H9 (cell line): ENCODE data around the gene VAV1. TPM values are rescaled to one million over a fixed set of nuclear protein-coding genes. Genes with fewer than 3 reads are reported as not detected.

Experiments used
- DNase-seq: peaks from one replicate; pipeline ENCODE4 v3.0.0-alpha.2; 2017
- H2AFZ ChIP-seq: one replicate; pipeline ENCODE4 v1.6.1; 2013; ENCODE audit warnings: mild to moderate bottlenecking, low read length, control low read depth, moderate library complexity
- H2AK5ac ChIP-seq: 2 replicates; pipeline ENCODE4 v1.6.1; 2013; ENCODE audit warnings: low read length, control low read depth, mixed read lengths; ENCODE audit not compliant: insufficient read length
- H2BK120ac ChIP-seq: one replicate; pipeline ENCODE4 v1.6.1; 2013; ENCODE audit warnings: low read depth, mild to moderate bottlenecking, low read length, control low read depth, inconsistent platforms; ENCODE audit not compliant: poor library complexity, severe bottlenecking
- H2BK12ac ChIP-seq: 2 replicates; pipeline ENCODE4 v1.6.1; 2013; ENCODE audit warnings: low read length, control low read depth, mixed read lengths, low read depth; ENCODE audit not compliant: insufficient read length
- H2BK15ac ChIP-seq: 2 replicates; pipeline ENCODE4 v1.6.1; 2013; ENCODE audit warnings: low read depth, low read length, control low read depth
- H2BK20ac ChIP-seq: one replicate; pipeline ENCODE4 v1.6.1; 2013; ENCODE audit warnings: low read depth, mild to moderate bottlenecking, low read length, control low read depth, inconsistent platforms; ENCODE audit not compliant: poor library complexity, severe bottlenecking
- H2BK5ac ChIP-seq: 2 replicates; pipeline ENCODE4 v1.6.1; 2013; ENCODE audit warnings: low read length, control low read depth, mixed read lengths; ENCODE audit not compliant: insufficient read length
- H3K14ac ChIP-seq: 2 replicates; pipeline ENCODE4 v1.6.1; 2013; ENCODE audit warnings: low read length, control low read depth; ENCODE audit not compliant: insufficient read depth
- H3K18ac ChIP-seq: 2 replicates; pipeline ENCODE4 v1.6.1; 2013; ENCODE audit warnings: low read depth, mild to moderate bottlenecking, mixed read lengths, low read length, control low read depth; ENCODE audit not compliant: insufficient read length
- H3K23ac ChIP-seq: 2 replicates; pipeline ENCODE4 v1.6.1; 2013; ENCODE audit warnings: low read length, control low read depth, mixed read lengths, low read depth; ENCODE audit not compliant: insufficient read length
- H3K23me2 ChIP-seq: 2 replicates; pipeline ENCODE4 v1.6.1; 2013; ENCODE audit warnings: low read depth, mild to moderate bottlenecking, mixed read lengths, low read length, control low read depth; ENCODE audit not compliant: insufficient read length, poor library complexity, severe bottlenecking
- H3K27ac ChIP-seq: 2 replicates; pipeline ENCODE4 v1.5.1; 2013; ENCODE audit warnings: low read length, control low read depth, mixed read lengths, low read depth; ENCODE audit not compliant: insufficient read length
- H3K27me3 ChIP-seq: 2 replicates; pipeline ENCODE4 v1.6.1; 2013; ENCODE audit warnings: low read length, control low read depth, inconsistent platforms; ENCODE audit not compliant: insufficient read depth
- H3K4ac ChIP-seq: 2 replicates; pipeline ENCODE4 v1.6.1; 2013; ENCODE audit warnings: low read depth, mild to moderate bottlenecking, control low read depth, inconsistent platforms, low read length, moderate library complexity
- H3K4me1 ChIP-seq: 2 replicates; pipeline ENCODE4 v1.6.1; 2013; ENCODE audit warnings: low read length, control low read depth, inconsistent platforms; ENCODE audit not compliant: insufficient read depth
- H3K4me2 ChIP-seq: 2 replicates; pipeline ENCODE4 v1.6.1; 2013; ENCODE audit warnings: low read length, control low read depth, mixed read lengths; ENCODE audit not compliant: insufficient read length, insufficient read depth
- H3K56ac ChIP-seq: 2 replicates; pipeline ENCODE4 v1.6.1; 2013; ENCODE audit warnings: low read depth, mild to moderate bottlenecking, mixed read lengths, low read length, control low read depth; ENCODE audit not compliant: insufficient read length
- H3K79me1 ChIP-seq: 2 replicates; pipeline ENCODE4 v1.6.1; 2013; ENCODE audit warnings: low read depth, mild to moderate bottlenecking, moderate library complexity, low read length, control low read depth, inconsistent platforms; ENCODE audit not compliant: insufficient read depth, poor library complexity, severe bottlenecking
- H3K79me2 ChIP-seq: 2 replicates; pipeline ENCODE4 v1.6.1; 2013; ENCODE audit warnings: low read length, control low read depth, inconsistent platforms; ENCODE audit not compliant: insufficient read depth
- H3K9ac ChIP-seq: 2 replicates; pipeline ENCODE4 v1.6.1; 2013; ENCODE audit warnings: low read length, control low read depth, mixed read lengths; ENCODE audit not compliant: insufficient read length; ENCODE audit errors: extremely low read depth
- H3K9me3 ChIP-seq: one replicate; pipeline ENCODE4 v1.6.1; 2013; ENCODE audit warnings: low read depth, low read length, inconsistent platforms; ENCODE audit not compliant: control insufficient read depth
- H3T11ph ChIP-seq: one replicate; pipeline ENCODE4 v1.6.1; 2013; ENCODE audit warnings: mild to moderate bottlenecking, low read length, control low read depth, inconsistent platforms
- H4K20me1 ChIP-seq: one replicate; pipeline ENCODE4 v1.6.1; 2013; ENCODE audit not compliant: control insufficient read depth, insufficient read length, insufficient read depth
- H4K5ac ChIP-seq: 2 replicates; pipeline ENCODE4 v1.6.1; 2013; ENCODE audit warnings: low read depth, mild to moderate bottlenecking, mixed read lengths, low read length, control low read depth; ENCODE audit not compliant: insufficient read length
- H4K8ac ChIP-seq: replicated peaks from 2 replicates; pipeline ENCODE4 v1.6.1; 2013; ENCODE audit warnings: low read length, control low read depth, mixed read lengths, low read depth; ENCODE audit not compliant: insufficient read length
- H4K91ac ChIP-seq: 2 replicates; pipeline ENCODE4 v1.6.1; 2013; ENCODE audit warnings: low read depth, mild to moderate bottlenecking, moderate library complexity, mixed read lengths, low read length, control low read depth; ENCODE audit not compliant: insufficient read length
- H3K27ac Mint-ChIP-seq, 3 experiments: 2 replicates in 2 of 3; 3 replicates in 1 of 3; pipeline ENCODE4 v1.8.0; 2020 to 2021; ENCODE audit warnings: mixed read lengths in 3 of 3, mild to moderate bottlenecking in 1 of 3, moderate library complexity in 1 of 3
- H3K27me3 Mint-ChIP-seq: 2 replicates; pipeline ENCODE4 v1.8.0; 2021; ENCODE audit warnings: low read depth, mild to moderate bottlenecking, moderate library complexity, mixed read lengths
- H3K36me3 Mint-ChIP-seq, 3 experiments: 2 replicates in 2 of 3; 3 replicates in 1 of 3; pipeline ENCODE4 v1.8.0; 2020 to 2021; ENCODE audit warnings: low read depth in 3 of 3, mixed read lengths in 3 of 3; ENCODE audit not compliant: insufficient read depth in 1 of 3
- H3K4me1 Mint-ChIP-seq, 2 experiments: 2 replicates each; pipeline ENCODE4 v1.8.0; 2020; ENCODE audit warnings: mixed read lengths in 2 of 2
- H3K4me3 Mint-ChIP-seq, 2 experiments: 2 replicates in 1 of 2; 3 replicates in 1 of 2; pipeline ENCODE4 v1.8.0; 2020 to 2021; ENCODE audit warnings: mild to moderate bottlenecking in 2 of 2, mixed read lengths in 2 of 2, moderate library complexity in 1 of 2
- H3K9me3 Mint-ChIP-seq, 2 experiments: 2 replicates in 1 of 2; 3 replicates in 1 of 2; pipeline ENCODE4 v1.8.0; 2020; ENCODE audit warnings: mild to moderate bottlenecking in 2 of 2, mixed read lengths in 2 of 2, moderate library complexity in 1 of 2
- WGBS: extraction: QIAGEN DNeasy Blood & Tissue Kit; methylation state at CpG from one replicate; pipeline ENCODE4 v1.1.7; 2013; ENCODE audit warnings: missing lambda C conversion rate, low lambda C conversion rate, mixed read lengths; ENCODE audit not compliant: insufficient read length; ENCODE audit errors: extremely low coverage; 5-methylcytosine and 5-hydroxymethylcytosine counted together
- total RNA-seq: library from RNA; stranded (reverse); gene quantifications from 2 replicates; pipeline ENCODE4 v1.2.1, GENCODE V29; 2021
- TF ChIP-seq, protein P1 (sequence below): fragments of 200-600 bp; sonication (generic); conservative IDR thresholded peaks from 3 replicates; pipeline ENCODE4 v1.8.0; 2021; ENCODE audit warnings: antibody characterized with exemption, mild to moderate bottlenecking

The VAV1 gene
- total RNA-seq, 1 experiment from 2014 or later = 0.90 TPM

DNA sequence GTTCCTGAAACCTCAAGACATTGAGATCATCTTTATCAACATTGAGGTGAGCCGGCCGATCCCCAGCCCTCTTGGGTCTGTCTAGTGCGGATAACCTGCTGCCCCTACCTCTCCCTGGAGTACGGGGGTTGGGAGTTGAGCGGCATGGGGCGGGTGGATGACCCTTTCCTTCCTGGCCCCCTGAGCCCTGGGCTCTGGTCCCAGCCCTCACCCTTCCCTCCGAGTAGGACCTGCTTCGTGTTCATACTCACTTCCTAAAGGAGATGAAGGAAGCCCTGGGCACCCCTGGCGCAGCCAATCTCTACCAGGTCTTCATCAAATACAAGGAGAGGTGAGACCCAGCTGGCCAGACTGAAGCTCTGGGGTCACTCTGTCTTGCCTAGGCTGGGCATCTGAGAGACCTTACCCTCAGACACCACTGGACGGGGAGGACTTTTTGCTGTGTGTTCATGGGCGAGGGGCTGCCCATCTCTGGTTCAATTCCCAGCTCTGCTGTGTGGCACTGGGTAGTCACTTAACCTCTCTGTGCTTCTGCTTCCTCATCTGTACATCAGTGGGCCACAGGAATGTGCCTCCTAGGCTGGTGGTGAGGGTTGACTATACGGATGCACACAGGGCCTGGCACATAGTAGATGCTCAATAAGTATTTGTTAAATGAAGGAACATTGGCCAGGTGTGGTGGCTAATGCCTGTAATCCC, 52.7 kb downstream of the VAV1 start:
- no peak overlapping the region for H3K18ac ChIP-seq
- H3K27me3 ChIP-seq = no peaks in the 10 kb centered on the region
- H3K4me1 Mint-ChIP-seq = peaks cover 0 to 4% of the 10 kb centered on the region in 2 experiments; a peak in 1 of 4 replicates
- TF ChIP-seq, protein P1, sequence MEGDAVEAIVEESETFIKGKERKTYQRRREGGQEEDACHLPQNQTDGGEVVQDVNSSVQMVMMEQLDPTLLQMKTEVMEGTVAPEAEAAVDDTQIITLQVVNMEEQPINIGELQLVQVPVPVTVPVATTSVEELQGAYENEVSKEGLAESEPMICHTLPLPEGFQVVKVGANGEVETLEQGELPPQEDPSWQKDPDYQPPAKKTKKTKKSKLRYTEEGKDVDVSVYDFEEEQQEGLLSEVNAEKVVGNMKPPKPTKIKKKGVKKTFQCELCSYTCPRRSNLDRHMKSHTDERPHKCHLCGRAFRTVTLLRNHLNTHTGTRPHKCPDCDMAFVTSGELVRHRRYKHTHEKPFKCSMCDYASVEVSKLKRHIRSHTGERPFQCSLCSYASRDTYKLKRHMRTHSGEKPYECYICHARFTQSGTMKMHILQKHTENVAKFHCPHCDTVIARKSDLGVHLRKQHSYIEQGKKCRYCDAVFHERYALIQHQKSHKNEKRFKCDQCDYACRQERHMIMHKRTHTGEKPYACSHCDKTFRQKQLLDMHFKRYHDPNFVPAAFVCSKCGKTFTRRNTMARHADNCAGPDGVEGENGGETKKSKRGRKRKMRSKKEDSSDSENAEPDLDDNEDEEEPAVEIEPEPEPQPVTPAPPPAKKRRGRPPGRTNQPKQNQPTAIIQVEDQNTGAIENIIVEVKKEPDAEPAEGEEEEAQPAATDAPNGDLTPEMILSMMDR = no peak
- H2AK5ac ChIP-seq = no peak overlapping the region
- no peak overlapping the region for H3K4me3 Mint-ChIP-seq
- no peak overlapping the region for H3K14ac ChIP-seq
- H3K79me1 ChIP-seq = no peaks in the 10 kb centered on the region
- H4K8ac ChIP-seq = no peak overlapping the region
- no peak overlapping the region for H2BK20ac ChIP-seq
- H3K4me1 ChIP-seq = no peaks in the 10 kb centered on the region; the same call in 1 of the 2 replicates
- H3K9me3 ChIP-seq = no peaks in the 10 kb centered on the region
- H2BK120ac ChIP-seq = no peak overlapping the region
- no peaks in the 10 kb centered on the region for H4K20me1 ChIP-seq
- no peak overlapping the region for H4K91ac ChIP-seq
- DNase-seq = no peak
- H3K56ac ChIP-seq = no peak overlapping the region
- H2AFZ ChIP-seq = no peak overlapping the region
- H3K27me3 Mint-ChIP-seq = peaks cover 3% of the 10 kb centered on the region
- H2BK15ac ChIP-seq = no peak overlapping the region
- no CpG with 5 or more reads among the region's 12 CpGs for WGBS
- no peak overlapping the region for H2BK5ac ChIP-seq
- no peak overlapping the region; a peak in 1 of 7 replicates for H3K27ac Mint-ChIP-seq
- no peak overlapping the region for H3K4ac ChIP-seq
- H3K23ac ChIP-seq = no peak overlapping the region
- H3K9ac ChIP-seq = no peak overlapping the region
- no peak overlapping the region for H4K5ac ChIP-seq
- H3K27ac ChIP-seq = no peak overlapping the region
- H3K23me2 ChIP-seq = no peaks in the 10 kb centered on the region
- H3K4me2 ChIP-seq = no peak overlapping the region
- H3K36me3 Mint-ChIP-seq = peaks cover 2 to 3% (median 3%) of the 10 kb centered on the region in 3 experiments; a peak in 3 of 7 replicates
- no peak overlapping the region for H2BK12ac ChIP-seq
- no peak overlapping the region for H3T11ph ChIP-seq
- peaks cover 20 to 77% of the 10 kb centered on the region in 2 experiments for H3K9me3 Mint-ChIP-seq
- no peaks in the 10 kb centered on the region for H3K79me2 ChIP-seq
